B cell (primary cell): ENCODE data around the gene FMNL2.

Experiments used
- CTCF ChIP-seq: fragments of 200-600 bp; IDR thresholded peaks from one replicate; pipeline ENCODE4 v1.8.0; 2022; ENCODE audit warnings: antibody characterized with exemption, mild to moderate bottlenecking
- EZH2 ChIP-seq: IDR thresholded peaks from 2 replicates; pipeline ENCODE4 v1.6.1; 2012; ENCODE audit warnings: borderline replicate concordance, low read depth, mild to moderate bottlenecking, moderate library complexity, low read length; ENCODE audit not compliant: insufficient read depth, poor library complexity, severe bottlenecking

DNA sequence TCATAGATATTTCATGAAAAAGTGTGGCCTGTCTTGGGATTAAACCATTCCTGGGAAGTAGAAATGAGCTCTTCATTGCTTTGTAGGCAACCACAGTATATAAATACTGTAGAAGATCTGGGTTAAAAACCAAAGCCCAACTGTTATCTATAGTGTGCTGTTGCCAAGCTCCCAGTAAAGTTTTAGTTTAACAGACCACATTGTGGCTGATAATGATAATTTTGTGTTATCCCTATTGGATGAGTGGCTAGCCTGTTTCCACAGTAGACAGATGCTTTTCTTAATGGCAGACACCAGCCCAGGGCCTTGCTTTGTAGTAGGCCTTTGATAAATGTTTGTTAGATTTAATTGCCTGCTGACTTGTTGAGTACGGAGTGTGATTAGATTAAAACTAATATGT is 52.1 kb downstream of the FMNL2 start:
- no peak for TF ChIP-seq CTCF
- TF ChIP-seq EZH2, result no peak
